Upper lobe of left lung (tissue), 6 donors: ENCODE measurements around the gene GAB3. TPM values are rescaled to one million over a fixed set of nuclear protein-coding genes. Genes with fewer than 3 reads are reported as not detected.

Experiments used
- ATAC-seq, 2 donors: fragments of 200-7000 bp; cut with Tn5 transposase; one replicate each; pipeline ENCODE4 v1.9.1; 2022; ENCODE audit warnings: mild to moderate bottlenecking in 2 of 2, moderate library complexity in 2 of 2; ENCODE audit not compliant: low FRiP score in 2 of 2
- DNase-seq, 2 donors: peaks; one replicate each; pipeline ENCODE4 v3.0.0-alpha.2; 2019 to 2020
- H3K27ac ChIP-seq, 4 donors: fragments of 200-600 bp; sonication (generic); one replicate each; pipeline ENCODE4 v1.5.1; 2016 to 2019
- H3K27me3 ChIP-seq, 4 donors: fragments of 200-600 bp; sonication (generic); one replicate each; pipeline ENCODE4 v1.5.1; 2017 to 2019
- H3K36me3 ChIP-seq, 4 donors: fragments of 200-600 bp; sonication (generic); one replicate each; pipeline ENCODE4 v1.5.1; 2016 to 2019
- H3K4me1 ChIP-seq, 4 donors: fragments of 200-600 bp; sonication (generic); one replicate each; pipeline ENCODE4 v1.5.1; 2018 to 2019
- H3K4me3 ChIP-seq, 4 donors: fragments of 200-600 bp; sonication (generic); one replicate each; pipeline ENCODE4 v1.5.1; 2017 to 2019; ENCODE audit warnings: mild to moderate bottlenecking in 2 of 4, moderate library complexity in 1 of 4
- H3K9me3 ChIP-seq, 4 donors: fragments of 200-600 bp; sonication (generic); one replicate each; pipeline ENCODE4 v1.5.1; 2018 to 2019
- CTCF ChIP-seq, 6 experiments: fragments of 450-650 bp in 4 of 6; fragments of 200-600 bp in 2 of 6; sonication (generic) in 2 of 6; IDR thresholded peaks; one replicate each; pipeline ENCODE4 v1.5.1; 2016 to 2019; ENCODE audit warnings: antibody characterized with exemption in 6 of 6
- EP300 ChIP-seq, 4 donors: sonication (generic); formaldehyde crosslinking; IDR thresholded peaks; one replicate each; pipeline ENCODE4 v1.5.1; 2017; ENCODE audit warnings: antibody characterized with exemption in 4 of 4, control low read depth in 2 of 4
- POLR2A ChIP-seq, 4 donors: fragments of 450-650 bp; IDR thresholded peaks; one replicate each; pipeline ENCODE4 v1.5.1; 2016 to 2017; ENCODE audit warnings: antibody characterized with exemption in 4 of 4, mild to moderate bottlenecking in 2 of 4
- POLR2AphosphoS5 ChIP-seq, 2 donors: sonication (generic); formaldehyde crosslinking; IDR thresholded peaks; one replicate each; pipeline ENCODE4 v1.5.1; 2017; ENCODE audit warnings: antibody characterized with exemption in 2 of 2
- WGBS, 2 donors: methylation state at CpG; one replicate each; pipeline ENCODE4 v1.1.5; 2017 to 2018; 5-methylcytosine and 5-hydroxymethylcytosine counted together
- total RNA-seq, 6 donors: library from RNA; depleted of rRNA in 4 of 6; stranded (reverse); fragments of >200 nt in 4 of 6; gene quantifications; one replicate each; pipeline versions ENCODE4 v1.1.0 to v1.2.1, GENCODE V29; 2016 to 2021
- donor health status: DM: no; HTN: no; CAD: no; lungs with moderate emphysema.
- donor health status: DM: no; HTN: yes; CAD: no; lungs with severe emphysema.

The GAB3 gene
- total RNA-seq, 6 donors from 2014 or later, result 10.2 to 30.4 (median 15.4) TPM

DNA sequence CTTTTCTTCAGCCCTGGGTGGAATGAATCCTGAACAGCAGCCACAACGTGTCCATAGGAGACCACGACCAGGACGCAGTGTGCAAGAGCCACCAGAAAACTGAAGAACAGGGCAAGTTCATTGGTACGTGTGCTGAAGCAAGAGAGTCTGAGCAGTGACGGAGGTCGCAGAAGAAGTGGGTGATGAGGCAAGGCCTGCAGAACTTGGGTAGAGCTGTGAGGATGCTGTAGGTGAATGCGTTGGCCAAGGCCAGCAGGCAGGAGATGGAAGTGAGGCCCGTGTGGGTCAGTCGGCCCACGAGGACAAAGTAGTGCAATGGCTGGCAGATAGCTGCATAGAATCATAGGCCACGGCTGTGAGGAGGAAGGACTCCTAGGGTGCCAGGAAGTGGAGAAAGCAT lies 91.9 kb downstream of the GAB3 start:
- 89 to 91% methylated on average over 10 to 11 of the region's 11 CpGs for WGBS, 2 donors
- H3K4me3 ChIP-seq, result no peak overlapping the region

DNA sequence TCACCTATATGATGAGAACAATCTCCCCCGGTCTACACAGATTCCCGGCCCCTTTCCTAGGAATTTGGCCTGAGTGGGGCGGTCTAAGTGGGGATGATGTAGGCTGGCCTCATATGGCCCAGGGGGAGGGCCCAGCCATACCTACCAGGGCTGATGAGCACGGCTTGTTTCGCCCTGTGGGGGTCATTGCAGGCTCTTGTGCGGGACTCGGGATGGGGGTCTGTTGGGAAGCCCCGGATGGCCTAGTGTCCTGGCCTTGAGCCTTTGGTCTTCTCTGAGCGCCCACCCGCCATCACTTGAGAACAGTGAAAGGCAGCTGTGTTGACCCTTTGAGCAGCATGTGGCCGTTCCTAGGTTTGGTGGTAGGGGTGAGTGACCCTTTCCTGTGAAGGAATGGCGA lies 92.7 kb downstream of the GAB3 start:
- no peak for TF ChIP-seq POLR2A (IDR thresholded peaks at IDR 0.05)
- TF ChIP-seq POLR2AphosphoS5 (IDR thresholded peaks at IDR 0.05), result no peak
- TF ChIP-seq EP300 (IDR thresholded peaks at IDR 0.05), result no peak
- TF ChIP-seq CTCF (IDR thresholded peaks at IDR 0.05), result no peak
- Histone ChIP-seq H3K4me3 (no peak overlapping the region), H3K4me1 (no peaks in the 10 kb centered on the region), H3K27me3 (no peaks in the 10 kb centered on the region), H3K36me3 (no peaks in the 10 kb centered on the region), H3K9me3 (peaks cover 0 to 8% (median 0%) of the 10 kb centered on the region in 4 donors), H3K27ac (no peak overlapping the region)
- DNase-seq (no peak), ATAC-seq (no peak)
- 94% methylated on average over 2 to 12 of the region's 12 CpGs for WGBS, 2 donors

More for the DNA sequence above, 91.9 kb downstream of the GAB3 start:
- ATAC-seq (no peak), DNase-seq (no peak)
- Histone ChIP-seq H3K9me3 (peaks cover 0 to 11% (median 0%) of the 10 kb centered on the region in 4 donors), H3K36me3 (no peaks in the 10 kb centered on the region), H3K27ac (no peak overlapping the region), H3K4me1 (no peaks in the 10 kb centered on the region), H3K27me3 (no peaks in the 10 kb centered on the region)
- TF ChIP-seq POLR2A (IDR thresholded peaks at IDR 0.05), result no peak
- no peak for TF ChIP-seq POLR2AphosphoS5 (IDR thresholded peaks at IDR 0.05)
- TF ChIP-seq EP300 (IDR thresholded peaks at IDR 0.05), result no peak
- no peak for TF ChIP-seq CTCF (IDR thresholded peaks at IDR 0.05)

GRCh38 chrX:154657226-154657805 lies 93.6 kb downstream of the GAB3 start:
- no peaks in the 10 kb centered on the region for H3K36me3 ChIP-seq
- no peak overlapping the region for H3K27ac ChIP-seq
- no peak overlapping the region for H3K4me3 ChIP-seq
- H3K27me3 ChIP-seq, result no peaks in the 10 kb centered on the region
- DNase-seq, result no peak
- no peak for ATAC-seq
- H3K9me3 ChIP-seq, result no peaks in the 10 kb centered on the region
- no peaks in the 10 kb centered on the region for H3K4me1 ChIP-seq
- no peak for TF ChIP-seq CTCF (IDR thresholded peaks at IDR 0.05)
- no peak for TF ChIP-seq EP300 (IDR thresholded peaks at IDR 0.05)
- no peak for TF ChIP-seq POLR2A (IDR thresholded peaks at IDR 0.05)
- TF ChIP-seq POLR2AphosphoS5 (IDR thresholded peaks at IDR 0.05), result no peak
- WGBS, 2 donors, result 89 to 95% methylated on average over 15 of the region's 15 CpGs

DNA sequence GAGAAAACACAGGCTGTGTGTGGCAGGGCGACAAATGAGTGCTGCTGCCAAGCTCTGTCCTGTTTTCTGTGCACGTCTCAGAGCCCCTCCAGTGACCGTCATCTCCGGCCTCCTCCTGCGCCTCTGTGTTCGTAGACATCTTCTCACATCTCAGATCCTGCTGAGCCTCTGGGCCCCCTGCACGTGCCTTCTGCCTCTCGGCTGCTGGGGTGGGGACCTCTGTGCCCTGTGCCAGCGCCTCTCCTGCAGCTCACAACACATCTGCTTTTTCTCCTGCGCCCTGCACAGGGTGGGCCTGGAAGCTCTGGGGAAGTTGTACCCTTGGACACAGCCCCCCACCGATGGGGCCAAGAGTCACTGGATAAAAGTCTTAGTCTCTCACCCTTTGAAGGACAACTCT lies 95.1 kb downstream of the GAB3 start:
- no peaks in the 10 kb centered on the region for H3K27me3 ChIP-seq
- no peak overlapping the region for H3K27ac ChIP-seq
- no peaks in the 10 kb centered on the region for H3K36me3 ChIP-seq
- no peaks in the 10 kb centered on the region for H3K4me1 ChIP-seq
- TF ChIP-seq EP300 (IDR thresholded peaks at IDR 0.05), result no peak
- TF ChIP-seq POLR2AphosphoS5 (IDR thresholded peaks at IDR 0.05), result no peak
- no peak for TF ChIP-seq CTCF (IDR thresholded peaks at IDR 0.05)
- TF ChIP-seq POLR2A (IDR thresholded peaks at IDR 0.05), result no peak
- DNase-seq, result no peak
- no peaks in the 10 kb centered on the region for H3K9me3 ChIP-seq
- no peak overlapping the region for H3K4me3 ChIP-seq
- ATAC-seq, result no peak
- WGBS, 2 donors, result 83 to 94% methylated on average over 6 to 11 of the region's 11 CpGs

DNA sequence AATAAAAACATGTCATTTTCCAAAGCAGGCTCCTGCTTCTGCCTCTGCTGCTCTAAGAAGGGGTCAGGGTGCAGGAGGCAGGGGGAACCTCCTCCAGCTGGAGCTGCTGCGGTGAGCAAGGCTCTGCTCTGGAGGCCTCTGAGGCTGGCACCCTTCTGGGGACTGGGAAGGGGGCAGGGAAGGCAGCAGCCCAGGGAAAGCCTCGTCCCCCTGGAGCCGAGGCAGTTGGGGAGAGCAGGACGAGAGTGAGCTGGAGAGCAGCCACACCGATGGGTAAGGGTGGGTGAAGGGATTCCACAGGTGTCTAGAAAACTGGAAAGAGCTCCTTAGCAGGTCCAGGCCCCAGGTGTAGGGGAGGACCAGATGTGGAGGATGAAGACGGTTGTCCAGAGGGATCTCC lies 95.5 kb downstream of the GAB3 start:
- ATAC-seq (no peak), DNase-seq (no peak)
- Histone ChIP-seq H3K4me3 (no peak overlapping the region), H3K27me3 (no peaks in the 10 kb centered on the region), H3K36me3 (no peaks in the 10 kb centered on the region), H3K9me3 (no peaks in the 10 kb centered on the region), H3K27ac (no peak overlapping the region), H3K4me1 (no peaks in the 10 kb centered on the region)
- WGBS, 2 donors, result 69 to 86% methylated on average over 3 to 6 of the region's 6 CpGs
- no peak for TF ChIP-seq EP300 (IDR thresholded peaks at IDR 0.05)
- no peak for TF ChIP-seq POLR2A (IDR thresholded peaks at IDR 0.05)
- TF ChIP-seq CTCF (IDR thresholded peaks at IDR 0.05), result no peak
- no peak for TF ChIP-seq POLR2AphosphoS5 (IDR thresholded peaks at IDR 0.05)
